H9 (cell line): ENCODE data around the gene GABRB1. TPM values are rescaled to one million over a fixed set of nuclear protein-coding genes. Genes with fewer than 3 reads are reported as not detected.

Experiments
- DNase-seq: peaks from one replicate; pipeline ENCODE4 v3.0.0-alpha.2; 2017
- H2AFZ ChIP-seq: one replicate; pipeline ENCODE4 v1.6.1; 2013; ENCODE audit warnings: mild to moderate bottlenecking, low read length, control low read depth, moderate library complexity
- H2AK5ac ChIP-seq: 2 replicates; pipeline ENCODE4 v1.6.1; 2013; ENCODE audit warnings: low read length, control low read depth, mixed read lengths; ENCODE audit not compliant: insufficient read length
- H2BK120ac ChIP-seq: one replicate; pipeline ENCODE4 v1.6.1; 2013; ENCODE audit warnings: low read depth, mild to moderate bottlenecking, low read length, control low read depth, inconsistent platforms; ENCODE audit not compliant: poor library complexity, severe bottlenecking
- H2BK12ac ChIP-seq: 2 replicates; pipeline ENCODE4 v1.6.1; 2013; ENCODE audit warnings: low read length, control low read depth, mixed read lengths, low read depth; ENCODE audit not compliant: insufficient read length
- H2BK15ac ChIP-seq: 2 replicates; pipeline ENCODE4 v1.6.1; 2013; ENCODE audit warnings: low read depth, low read length, control low read depth
- H2BK20ac ChIP-seq: one replicate; pipeline ENCODE4 v1.6.1; 2013; ENCODE audit warnings: low read depth, mild to moderate bottlenecking, low read length, control low read depth, inconsistent platforms; ENCODE audit not compliant: poor library complexity, severe bottlenecking
- H2BK5ac ChIP-seq: 2 replicates; pipeline ENCODE4 v1.6.1; 2013; ENCODE audit warnings: low read length, control low read depth, mixed read lengths; ENCODE audit not compliant: insufficient read length
- H3K14ac ChIP-seq: 2 replicates; pipeline ENCODE4 v1.6.1; 2013; ENCODE audit warnings: low read length, control low read depth; ENCODE audit not compliant: insufficient read depth
- H3K18ac ChIP-seq: 2 replicates; pipeline ENCODE4 v1.6.1; 2013; ENCODE audit warnings: low read depth, mild to moderate bottlenecking, mixed read lengths, low read length, control low read depth; ENCODE audit not compliant: insufficient read length
- H3K23ac ChIP-seq: 2 replicates; pipeline ENCODE4 v1.6.1; 2013; ENCODE audit warnings: low read length, control low read depth, mixed read lengths, low read depth; ENCODE audit not compliant: insufficient read length
- H3K23me2 ChIP-seq: 2 replicates; pipeline ENCODE4 v1.6.1; 2013; ENCODE audit warnings: low read depth, mild to moderate bottlenecking, mixed read lengths, low read length, control low read depth; ENCODE audit not compliant: insufficient read length, poor library complexity, severe bottlenecking
- H3K27ac ChIP-seq: 2 replicates; pipeline ENCODE4 v1.5.1; 2013; ENCODE audit warnings: low read length, control low read depth, mixed read lengths, low read depth; ENCODE audit not compliant: insufficient read length
- H3K27me3 ChIP-seq: 2 replicates; pipeline ENCODE4 v1.6.1; 2013; ENCODE audit warnings: low read length, control low read depth, inconsistent platforms; ENCODE audit not compliant: insufficient read depth
- H3K4ac ChIP-seq: 2 replicates; pipeline ENCODE4 v1.6.1; 2013; ENCODE audit warnings: low read depth, mild to moderate bottlenecking, control low read depth, inconsistent platforms, low read length, moderate library complexity
- H3K4me1 ChIP-seq: 2 replicates; pipeline ENCODE4 v1.6.1; 2013; ENCODE audit warnings: low read length, control low read depth, inconsistent platforms; ENCODE audit not compliant: insufficient read depth
- H3K4me2 ChIP-seq: 2 replicates; pipeline ENCODE4 v1.6.1; 2013; ENCODE audit warnings: low read length, control low read depth, mixed read lengths; ENCODE audit not compliant: insufficient read length, insufficient read depth
- H3K56ac ChIP-seq: 2 replicates; pipeline ENCODE4 v1.6.1; 2013; ENCODE audit warnings: low read depth, mild to moderate bottlenecking, mixed read lengths, low read length, control low read depth; ENCODE audit not compliant: insufficient read length
- H3K79me1 ChIP-seq: 2 replicates; pipeline ENCODE4 v1.6.1; 2013; ENCODE audit warnings: low read depth, mild to moderate bottlenecking, moderate library complexity, low read length, control low read depth, inconsistent platforms; ENCODE audit not compliant: insufficient read depth, poor library complexity, severe bottlenecking
- H3K79me2 ChIP-seq: 2 replicates; pipeline ENCODE4 v1.6.1; 2013; ENCODE audit warnings: low read length, control low read depth, inconsistent platforms; ENCODE audit not compliant: insufficient read depth
- H3K9ac ChIP-seq: 2 replicates; pipeline ENCODE4 v1.6.1; 2013; ENCODE audit warnings: low read length, control low read depth, mixed read lengths; ENCODE audit not compliant: insufficient read length; ENCODE audit errors: extremely low read depth
- H3K9me3 ChIP-seq: one replicate; pipeline ENCODE4 v1.6.1; 2013; ENCODE audit warnings: low read depth, low read length, inconsistent platforms; ENCODE audit not compliant: control insufficient read depth
- H3T11ph ChIP-seq: one replicate; pipeline ENCODE4 v1.6.1; 2013; ENCODE audit warnings: mild to moderate bottlenecking, low read length, control low read depth, inconsistent platforms
- H4K20me1 ChIP-seq: one replicate; pipeline ENCODE4 v1.6.1; 2013; ENCODE audit not compliant: control insufficient read depth, insufficient read length, insufficient read depth
- H4K5ac ChIP-seq: 2 replicates; pipeline ENCODE4 v1.6.1; 2013; ENCODE audit warnings: low read depth, mild to moderate bottlenecking, mixed read lengths, low read length, control low read depth; ENCODE audit not compliant: insufficient read length
- H4K8ac ChIP-seq: replicated peaks from 2 replicates; pipeline ENCODE4 v1.6.1; 2013; ENCODE audit warnings: low read length, control low read depth, mixed read lengths, low read depth; ENCODE audit not compliant: insufficient read length
- H4K91ac ChIP-seq: 2 replicates; pipeline ENCODE4 v1.6.1; 2013; ENCODE audit warnings: low read depth, mild to moderate bottlenecking, moderate library complexity, mixed read lengths, low read length, control low read depth; ENCODE audit not compliant: insufficient read length
- H3K27ac Mint-ChIP-seq, 3 experiments: 2 replicates in 2 of 3; 3 replicates in 1 of 3; pipeline ENCODE4 v1.8.0; 2020 to 2021; ENCODE audit warnings: mixed read lengths in 3 of 3, mild to moderate bottlenecking in 1 of 3, moderate library complexity in 1 of 3
- H3K27me3 Mint-ChIP-seq: 2 replicates; pipeline ENCODE4 v1.8.0; 2021; ENCODE audit warnings: low read depth, mild to moderate bottlenecking, moderate library complexity, mixed read lengths
- H3K36me3 Mint-ChIP-seq, 3 experiments: 2 replicates in 2 of 3; 3 replicates in 1 of 3; pipeline ENCODE4 v1.8.0; 2020 to 2021; ENCODE audit warnings: low read depth in 3 of 3, mixed read lengths in 3 of 3; ENCODE audit not compliant: insufficient read depth in 1 of 3
- H3K4me1 Mint-ChIP-seq, 2 experiments: 2 replicates each; pipeline ENCODE4 v1.8.0; 2020; ENCODE audit warnings: mixed read lengths in 2 of 2
- H3K4me3 Mint-ChIP-seq, 2 experiments: 2 replicates in 1 of 2; 3 replicates in 1 of 2; pipeline ENCODE4 v1.8.0; 2020 to 2021; ENCODE audit warnings: mild to moderate bottlenecking in 2 of 2, mixed read lengths in 2 of 2, moderate library complexity in 1 of 2
- H3K9me3 Mint-ChIP-seq, 2 experiments: 2 replicates in 1 of 2; 3 replicates in 1 of 2; pipeline ENCODE4 v1.8.0; 2020; ENCODE audit warnings: mild to moderate bottlenecking in 2 of 2, mixed read lengths in 2 of 2, moderate library complexity in 1 of 2
- WGBS: extraction: QIAGEN DNeasy Blood & Tissue Kit; methylation state at CpG from one replicate; pipeline ENCODE4 v1.1.7; 2013; ENCODE audit warnings: missing lambda C conversion rate, low lambda C conversion rate, mixed read lengths; ENCODE audit not compliant: insufficient read length; ENCODE audit errors: extremely low coverage; 5-methylcytosine and 5-hydroxymethylcytosine counted together
- total RNA-seq: library from RNA; stranded (reverse); gene quantifications from 2 replicates; pipeline ENCODE4 v1.2.1, GENCODE V29; 2021
- TF ChIP-seq, protein P1 (sequence below): fragments of 200-600 bp; sonication (generic); conservative IDR thresholded peaks from 3 replicates; pipeline ENCODE4 v1.8.0; 2021; ENCODE audit warnings: antibody characterized with exemption, mild to moderate bottlenecking

GABRB1 gene
- total RNA-seq, 1 experiment from 2014 or later = 0.39 TPM

DNA sequence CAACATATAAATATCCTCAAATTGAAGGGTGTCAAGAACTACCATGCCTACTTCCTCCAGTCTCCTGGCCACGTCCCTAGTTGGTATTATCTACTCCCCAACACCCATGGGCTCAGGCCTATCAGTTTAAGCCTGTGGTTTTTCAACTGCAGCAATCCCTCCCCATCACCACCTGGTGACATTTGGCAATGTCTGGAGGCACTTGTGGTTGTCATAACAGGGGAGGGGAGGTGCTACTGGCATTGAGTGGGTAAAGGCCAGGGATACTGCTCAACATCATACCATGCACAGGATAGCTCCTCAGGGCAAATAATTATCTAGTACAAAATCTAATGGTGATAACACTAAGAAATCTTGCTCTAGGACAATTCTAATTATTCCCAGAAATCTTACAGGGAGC, 336.8 kb downstream of the GABRB1 start:
- H3K27me3 Mint-ChIP-seq = no peaks in the 10 kb centered on the region; the same call in 1 of the 2 replicates
- no peak overlapping the region for H2AK5ac ChIP-seq
- H3K27ac ChIP-seq = no peak overlapping the region
- H3K18ac ChIP-seq = no peak overlapping the region
- peaks cover 3% of the 10 kb centered on the region in 2 experiments; a peak in 2 of 5 replicates for H3K9me3 Mint-ChIP-seq
- H4K91ac ChIP-seq = no peak overlapping the region
- H3K9ac ChIP-seq = no peak overlapping the region
- no peak overlapping the region for H3K14ac ChIP-seq
- no peaks in the 10 kb centered on the region for H3K79me1 ChIP-seq
- TF ChIP-seq, protein P1, sequence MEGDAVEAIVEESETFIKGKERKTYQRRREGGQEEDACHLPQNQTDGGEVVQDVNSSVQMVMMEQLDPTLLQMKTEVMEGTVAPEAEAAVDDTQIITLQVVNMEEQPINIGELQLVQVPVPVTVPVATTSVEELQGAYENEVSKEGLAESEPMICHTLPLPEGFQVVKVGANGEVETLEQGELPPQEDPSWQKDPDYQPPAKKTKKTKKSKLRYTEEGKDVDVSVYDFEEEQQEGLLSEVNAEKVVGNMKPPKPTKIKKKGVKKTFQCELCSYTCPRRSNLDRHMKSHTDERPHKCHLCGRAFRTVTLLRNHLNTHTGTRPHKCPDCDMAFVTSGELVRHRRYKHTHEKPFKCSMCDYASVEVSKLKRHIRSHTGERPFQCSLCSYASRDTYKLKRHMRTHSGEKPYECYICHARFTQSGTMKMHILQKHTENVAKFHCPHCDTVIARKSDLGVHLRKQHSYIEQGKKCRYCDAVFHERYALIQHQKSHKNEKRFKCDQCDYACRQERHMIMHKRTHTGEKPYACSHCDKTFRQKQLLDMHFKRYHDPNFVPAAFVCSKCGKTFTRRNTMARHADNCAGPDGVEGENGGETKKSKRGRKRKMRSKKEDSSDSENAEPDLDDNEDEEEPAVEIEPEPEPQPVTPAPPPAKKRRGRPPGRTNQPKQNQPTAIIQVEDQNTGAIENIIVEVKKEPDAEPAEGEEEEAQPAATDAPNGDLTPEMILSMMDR = no peak
- WGBS = no CpG with 5 or more reads among the region's 1 CpG
- H3K36me3 Mint-ChIP-seq = no peaks in the 10 kb centered on the region
- no peaks in the 10 kb centered on the region for H3K23me2 ChIP-seq
- no peak for DNase-seq
- H2BK12ac ChIP-seq = no peak overlapping the region
- H4K20me1 ChIP-seq = no peaks in the 10 kb centered on the region
- no peak overlapping the region for H3T11ph ChIP-seq
- no peaks in the 10 kb centered on the region for H3K4me1 ChIP-seq
- no peak overlapping the region for H3K4me2 ChIP-seq
- no peak overlapping the region for H3K23ac ChIP-seq
- H3K9me3 ChIP-seq = no peaks in the 10 kb centered on the region
- no peak overlapping the region for H2BK120ac ChIP-seq
- no peak overlapping the region for H2BK20ac ChIP-seq
- H3K27ac Mint-ChIP-seq = no peak overlapping the region
- H3K79me2 ChIP-seq = no peaks in the 10 kb centered on the region
- no peak overlapping the region for H3K56ac ChIP-seq
- no peak overlapping the region for H3K4ac ChIP-seq
- no peak overlapping the region for H3K4me3 Mint-ChIP-seq
- H3K4me1 Mint-ChIP-seq = no peaks in the 10 kb centered on the region
- no peak overlapping the region for H4K8ac ChIP-seq
- H2BK15ac ChIP-seq = no peak overlapping the region
- no peak overlapping the region for H4K5ac ChIP-seq
- no peak overlapping the region for H2AFZ ChIP-seq
- no peaks in the 10 kb centered on the region for H3K27me3 ChIP-seq
- no peak overlapping the region for H2BK5ac ChIP-seq
